SK-N-SH (cell line): ENCODE measurements around the gene ME3. TPM values are rescaled to one million over a fixed set of nuclear protein-coding genes. Genes with fewer than 3 reads are reported as not detected.
A peak's percentile ranks its signal among the peaks of the same experiment; 100 is the strongest.

Experiments used
- CTCF ChIA-PET: fragments of 300-600, 350-600 bp; formaldehyde crosslinking; extraction: SDS; loops from one replicate; lab custom pipeline; 2021; lab: Yijun Ruan, JAX
- POLR2A ChIA-PET: fragments of 350-600 bp; sonication (Branson Sonifier 250); formaldehyde crosslinking; extraction: SDS; loops from one replicate; lab custom pipeline; 2020; ENCODE audit warnings: antibody characterized with exemption, inconsistent platforms; lab: Yijun Ruan, JAX
- DNase-seq: peaks from one replicate; pipeline ENCODE4 v3.0.0; 2012
- H2AFZ ChIP-seq: fragments of 200-600 bp; sonication (generic); 2 replicates; pipeline ENCODE4 v1.8.1; 2016; ENCODE audit warnings: antibody characterized with exemption, mild to moderate bottlenecking, low read depth
- H3F3A ChIP-seq: fragments of 200-600 bp; sonication (generic); replicated peaks from 2 replicates; pipeline ENCODE3; 2016; ENCODE audit warnings: antibody characterized with exemption, mild to moderate bottlenecking; ENCODE audit not compliant: insufficient read depth
- H3K27ac ChIP-seq, 2 experiments: fragments of 200-500 bp in 1 of 2; fragments of 200-600 bp in 1 of 2; sonication (Bioruptor generic) in 1 of 2; sonication (generic), shearing (Covaris generic) in 1 of 2; 2 replicates each; pipeline versions ENCODE4 v1.5.1 to v1.6.1; 2014 to 2016; ENCODE audit warnings: low read depth in 2 of 2, inconsistent platforms in 1 of 2, low read length in 1 of 2, mild to moderate bottlenecking in 1 of 2, mixed read lengths in 1 of 2
- H3K27me3 ChIP-seq: fragments of 200-600 bp; sonication (generic), shearing (Covaris generic); 2 replicates; pipeline ENCODE4 v1.6.1; 2016; ENCODE audit warnings: mixed run types; ENCODE audit not compliant: insufficient read depth
- H3K36me3 ChIP-seq, 2 experiments: fragments of 200-500 bp in 1 of 2; fragments of 200-600 bp in 1 of 2; sonication (Bioruptor generic) in 1 of 2; sonication (generic) in 1 of 2; replicated peaks in 1 of 2; 2 replicates each; pipeline versions ENCODE3 to v1.5.1; 2014 to 2016; ENCODE audit warnings: low read length in 1 of 2, mild to moderate bottlenecking in 1 of 2; ENCODE audit not compliant: insufficient read depth in 2 of 2, control insufficient read depth in 1 of 2
- H3K4me1 ChIP-seq, 2 experiments: fragments of 200-500 bp in 1 of 2; fragments of 200-600 bp in 1 of 2; sonication (Bioruptor generic) in 1 of 2; sonication (generic), shearing (Covaris generic) in 1 of 2; 2 replicates each; pipeline versions ENCODE4 v1.5.1 to v1.6.1; 2014 to 2016; ENCODE audit warnings: low read depth in 1 of 2, low read length in 1 of 2, mixed run types in 1 of 2; ENCODE audit not compliant: insufficient read depth in 2 of 2, control insufficient read depth in 1 of 2
- H3K4me2 ChIP-seq: fragments of 200-600 bp; sonication (generic), shearing (Covaris generic); 2 replicates; pipeline ENCODE4 v1.6.1; 2017; ENCODE audit warnings: mixed run types
- H3K4me3 ChIP-seq, 2 experiments: fragments of 200-500 bp in 1 of 2; fragments of 200-600 bp in 1 of 2; sonication (Bioruptor generic) in 1 of 2; sonication (generic), shearing (Covaris generic) in 1 of 2; 2 replicates each; pipeline versions ENCODE4 v1.5.1 to v1.8.1; 2014 to 2016; ENCODE audit warnings: low read depth in 2 of 2, inconsistent platforms in 1 of 2, low read length in 1 of 2, mild to moderate bottlenecking in 1 of 2, mixed read lengths in 1 of 2, moderate library complexity in 1 of 2
- H3K79me2 ChIP-seq: fragments of 200-600 bp; sonication (generic); 2 replicates; pipeline ENCODE4 v1.8.1; 2017; ENCODE audit warnings: mild to moderate bottlenecking; ENCODE audit not compliant: insufficient read depth
- H3K9ac ChIP-seq: fragments of 200-600 bp; sonication (generic); 2 replicates; pipeline ENCODE4 v1.6.1; 2017; ENCODE audit warnings: mixed run types
- H3K9me2 ChIP-seq: fragments of 200-600 bp; sonication (generic); 2 replicates; pipeline ENCODE4 v1.6.1; 2017; ENCODE audit warnings: mixed run types
- H3K9me3 ChIP-seq: fragments of 200-600 bp; sonication (generic); 2 replicates; pipeline ENCODE4 v1.6.1; 2017; ENCODE audit warnings: mixed run types, mild to moderate bottlenecking, moderate library complexity
- H4K20me1 ChIP-seq: fragments of 200-600 bp; sonication (generic); 2 replicates; pipeline ENCODE4 v1.6.1; 2017; ENCODE audit warnings: mild to moderate bottlenecking, mixed run types; ENCODE audit not compliant: insufficient read depth
- CHD2 ChIP-seq: fragments of 150-350 bp; IDR thresholded peaks from 2 replicates; pipeline ENCODE4 v1.6.1; 2018; ENCODE audit warnings: low read length; ENCODE audit not compliant: partially characterized antibody
- ELF1 ChIP-seq: IDR thresholded peaks from 2 replicates; pipeline ENCODE4 v1.4.0; 2012
- EZH2phosphoT487 ChIP-seq: fragments of 200-600 bp; sonication (generic); IDR thresholded peaks from 2 replicates; pipeline ENCODE4 v1.6.1; 2017; ENCODE audit warnings: low read depth, mixed run types, mild to moderate bottlenecking, antibody characterized with exemption, moderate library complexity, borderline replicate concordance
- FOXJ3 ChIP-seq: sonication (generic); formaldehyde crosslinking; IDR thresholded peaks from 2 replicates; pipeline ENCODE4 v1.5.1; 2020; ENCODE audit warnings: mild to moderate bottlenecking, missing genetic modification reagents
- GATA2 ChIP-seq: sonication (generic); formaldehyde crosslinking; IDR thresholded peaks from 2 replicates; pipeline ENCODE4 v1.5.0; 2020; ENCODE audit warnings: mild to moderate bottlenecking, missing genetic modification reagents
- NFIC ChIP-seq: IDR thresholded peaks from 2 replicates; pipeline ENCODE4 v1.4.0; 2012; ENCODE audit warnings: borderline replicate concordance
- POLR2AphosphoS5 ChIP-seq: IDR thresholded peaks from 2 replicates; pipeline ENCODE4 v1.6.1; 2012; ENCODE audit warnings: low read depth, low read length
- RFX5 ChIP-seq: IDR thresholded peaks from 2 replicates; pipeline ENCODE4 v1.6.1; 2012; ENCODE audit warnings: mild to moderate bottlenecking, improper control_type of control experiment, low read length
- RXRA ChIP-seq: IDR thresholded peaks from 2 replicates; pipeline ENCODE4 v1.4.0; 2012; ENCODE audit warnings: low read depth, mild to moderate bottlenecking, borderline replicate concordance
- SIN3A ChIP-seq: IDR thresholded peaks from 2 replicates; pipeline ENCODE4 v1.6.1; 2012; ENCODE audit warnings: low read depth, mild to moderate bottlenecking, low read length, moderate library complexity, borderline replicate concordance
- SMC3 ChIP-seq: IDR thresholded peaks from 2 replicates; pipeline ENCODE4 v1.6.1; 2012; ENCODE audit warnings: low read depth, low read length, improper control_type of control experiment
- TAF1 ChIP-seq: IDR thresholded peaks from 2 replicates; pipeline ENCODE4 v1.6.1; 2012; ENCODE audit warnings: low read depth, mild to moderate bottlenecking, low read length, moderate library complexity, borderline replicate concordance
- TCF12 ChIP-seq: IDR thresholded peaks from 2 replicates; pipeline ENCODE4 v1.4.0; 2012
- TEAD4 ChIP-seq: IDR thresholded peaks from 2 replicates; pipeline ENCODE4 v1.4.0; 2012; ENCODE audit warnings: mild to moderate bottlenecking, borderline replicate concordance; ENCODE audit not compliant: insufficient read depth
- WGBS: methylation state at CpG from one replicate; pipeline ENCODE4 v1.1.6; 2017; ENCODE audit warnings: low lambda C conversion rate; 5-methylcytosine and 5-hydroxymethylcytosine counted together
- polyA plus RNA-seq, 3 experiments: library from polyadenylated mRNA; depleted of rRNA; stranded (reverse); fragments of >200 nt; gene quantifications; 2 replicates each; pipeline ENCODE4 v1.2.3, GENCODE V29; 2012
- TF ChIP-seq, protein P1 (sequence below): IDR thresholded peaks from 2 replicates; pipeline ENCODE4 v1.4.0; 2012; ENCODE audit warnings: low read depth
- TF ChIP-seq, protein P2 (sequence below): IDR thresholded peaks from 2 replicates; pipeline ENCODE4 v1.6.1; 2012; ENCODE audit warnings: mild to moderate bottlenecking, low read depth, low read length, moderate library complexity
- TF ChIP-seq, protein P3 (sequence below): IDR thresholded peaks from 2 replicates; pipeline ENCODE4 v1.4.0; 2012; ENCODE audit warnings: low read depth, borderline replicate concordance

ME3 gene
- polyA plus RNA-seq, 1 of the 3 experiments (the other 2 are of a cell fraction) = 22.0 TPM

DNA sequence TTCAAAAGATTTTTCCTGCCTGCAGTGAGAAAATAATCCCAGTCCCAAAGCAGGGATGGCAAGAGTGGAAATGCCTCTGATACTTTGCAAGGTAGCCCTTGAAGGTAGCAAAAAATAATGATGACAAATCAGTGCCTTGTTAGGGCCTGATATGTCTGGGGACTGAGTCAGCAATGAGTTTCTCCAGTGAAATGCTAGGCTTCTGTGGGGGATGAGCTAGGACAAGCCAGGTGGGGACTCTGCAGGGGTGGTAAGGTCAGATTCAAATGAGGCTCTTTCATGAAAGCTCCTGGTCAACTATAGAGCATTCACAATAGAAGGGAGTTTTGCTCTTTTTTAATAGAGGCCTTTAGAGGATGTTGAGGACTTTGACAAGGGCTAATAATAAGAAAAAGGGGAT is 77.7 kb downstream of the ME3 start (continued):
- TF ChIP-seq, protein P1, sequence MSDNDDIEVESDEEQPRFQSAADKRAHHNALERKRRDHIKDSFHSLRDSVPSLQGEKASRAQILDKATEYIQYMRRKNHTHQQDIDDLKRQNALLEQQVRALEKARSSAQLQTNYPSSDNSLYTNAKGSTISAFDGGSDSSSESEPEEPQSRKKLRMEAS = 0 out of 2 replicates have a peak, but pooled peaks have one; percentile 19
- TF ChIP-seq TCF12 = peak; percentile 76

DNA sequence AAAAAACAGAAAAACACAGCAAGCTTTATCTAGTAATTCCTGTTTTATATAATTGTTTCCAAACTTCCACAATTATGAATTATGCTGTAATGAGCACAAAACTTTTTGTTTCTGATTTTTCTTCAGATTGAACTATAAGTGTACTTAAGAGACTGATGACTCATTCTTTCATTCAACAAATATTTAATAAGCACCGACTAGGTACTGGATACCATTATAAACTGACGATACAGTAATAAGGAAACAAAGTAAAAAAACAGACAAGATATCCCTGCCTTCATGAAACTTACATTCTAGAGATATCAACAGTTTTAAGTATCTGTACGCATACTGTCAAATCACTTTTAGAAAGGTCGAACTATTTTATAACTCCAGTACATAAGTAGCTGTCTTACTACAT is 78.6 kb downstream of the ME3 start:
- Histone ChIP-seq H3K9ac (peak overlapping the region; percentile 43; the same call in 1 of the 2 replicates), H3K4me1 (peaks cover 6 to 37% of the 10 kb centered on the region in 2 experiments), H3K27me3 (no peaks in the 10 kb centered on the region), H2AFZ (no peak overlapping the region), H3K9me2 (no peaks in the 10 kb centered on the region), H3K79me2 (no peaks in the 10 kb centered on the region), H3F3A (peaks cover 28% of the 10 kb centered on the region), H3K4me2 (no peak overlapping the region), H3K4me3 (no peak overlapping the region), H3K27ac (peak overlapping the region in 1 of 2 experiments; percentile 95; a peak in 3 of 4 replicates), H4K20me1 (no peaks in the 10 kb centered on the region), H3K36me3 (no peaks in the 10 kb centered on the region), H3K9me3 (no peaks in the 10 kb centered on the region)
- ChIA-PET POLR2A (no interaction called here), CTCF (interaction anchor here (1.0 to 2.1 kb wide), 3 partner anchors 13 to 83 kb away, joined by 4 to 11 read pairs (median 5); no protein-coding TSS in a partner anchor)
- TF ChIP-seq SIN3A (no peak), POLR2AphosphoS5 (no peak), ELF1 (no peak), RFX5 (no peak), CHD2 (no peak), TCF12 (no peak), FOXJ3 (CRISPR knock-in tag) (no peak), SMC3 (no peak), GATA2 (CRISPR knock-in tag) (no peak), RXRA (no peak), NFIC (no peak), EZH2phosphoT487 (no peak), TAF1 (no peak), TEAD4 (no peak)
- TF ChIP-seq, protein P2, sequence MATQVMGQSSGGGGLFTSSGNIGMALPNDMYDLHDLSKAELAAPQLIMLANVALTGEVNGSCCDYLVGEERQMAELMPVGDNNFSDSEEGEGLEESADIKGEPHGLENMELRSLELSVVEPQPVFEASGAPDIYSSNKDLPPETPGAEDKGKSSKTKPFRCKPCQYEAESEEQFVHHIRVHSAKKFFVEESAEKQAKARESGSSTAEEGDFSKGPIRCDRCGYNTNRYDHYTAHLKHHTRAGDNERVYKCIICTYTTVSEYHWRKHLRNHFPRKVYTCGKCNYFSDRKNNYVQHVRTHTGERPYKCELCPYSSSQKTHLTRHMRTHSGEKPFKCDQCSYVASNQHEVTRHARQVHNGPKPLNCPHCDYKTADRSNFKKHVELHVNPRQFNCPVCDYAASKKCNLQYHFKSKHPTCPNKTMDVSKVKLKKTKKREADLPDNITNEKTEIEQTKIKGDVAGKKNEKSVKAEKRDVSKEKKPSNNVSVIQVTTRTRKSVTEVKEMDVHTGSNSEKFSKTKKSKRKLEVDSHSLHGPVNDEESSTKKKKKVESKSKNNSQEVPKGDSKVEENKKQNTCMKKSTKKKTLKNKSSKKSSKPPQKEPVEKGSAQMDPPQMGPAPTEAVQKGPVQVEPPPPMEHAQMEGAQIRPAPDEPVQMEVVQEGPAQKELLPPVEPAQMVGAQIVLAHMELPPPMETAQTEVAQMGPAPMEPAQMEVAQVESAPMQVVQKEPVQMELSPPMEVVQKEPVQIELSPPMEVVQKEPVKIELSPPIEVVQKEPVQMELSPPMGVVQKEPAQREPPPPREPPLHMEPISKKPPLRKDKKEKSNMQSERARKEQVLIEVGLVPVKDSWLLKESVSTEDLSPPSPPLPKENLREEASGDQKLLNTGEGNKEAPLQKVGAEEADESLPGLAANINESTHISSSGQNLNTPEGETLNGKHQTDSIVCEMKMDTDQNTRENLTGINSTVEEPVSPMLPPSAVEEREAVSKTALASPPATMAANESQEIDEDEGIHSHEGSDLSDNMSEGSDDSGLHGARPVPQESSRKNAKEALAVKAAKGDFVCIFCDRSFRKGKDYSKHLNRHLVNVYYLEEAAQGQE = no peak
- TF ChIP-seq, protein P3, sequence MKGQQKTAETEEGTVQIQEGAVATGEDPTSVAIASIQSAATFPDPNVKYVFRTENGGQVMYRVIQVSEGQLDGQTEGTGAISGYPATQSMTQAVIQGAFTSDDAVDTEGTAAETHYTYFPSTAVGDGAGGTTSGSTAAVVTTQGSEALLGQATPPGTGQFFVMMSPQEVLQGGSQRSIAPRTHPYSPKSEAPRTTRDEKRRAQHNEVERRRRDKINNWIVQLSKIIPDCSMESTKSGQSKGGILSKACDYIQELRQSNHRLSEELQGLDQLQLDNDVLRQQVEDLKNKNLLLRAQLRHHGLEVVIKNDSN = no peak
- TF ChIP-seq, protein P1 = no peak
- no peak for DNase-seq
- 68% methylated on average over 4 of the region's 4 CpGs for WGBS
